Measurements from ENCODE around the gene EXOC4. TPM values are rescaled to one million over a fixed set of nuclear protein-coding genes. Genes with fewer than 3 reads are reported as not detected.

Gene EXOC4
- total and polyA plus RNA-seq, 2 donors (not counting 3 experiments of a cell fraction or from before 2014, with no cell fraction given): 20.3 to 73.1 TPM

GRCh38 chr7:133846203-133846945, 593.5 kb downstream of the EXOC4 start:
- POLR2A ChIA-PET: no interaction called here
- dilution Hi-C loops (cut with MboI; ENCODE audit: extremely low pct_ligation_motif_present, low sequenced_read_pairs): no loop called here
- CTCF ChIA-PET: interaction anchor here (0.8 kb wide), 1 partner anchor 9 kb away, joined by 3 read pairs; no protein-coding TSS in a partner anchor
- Histone ChIP-seq H3K4me3 (replicated peaks in 1 of 3; ENCODE audit: insufficient read depth in 1 of 3, low read depth in 1 of 3, low read length in 3 of 3) (no peak overlapping the region), H3K4me2 (ENCODE audit: insufficient read depth, low read length) (no peak overlapping the region), H4K20me1 (replicated peaks; ENCODE audit: control insufficient read depth, extremely low read depth, insufficient read depth, low read length) (no peaks in the 10 kb centered on the region), H3K36me3 (ENCODE audit: control insufficient read depth in 2 of 2, extremely low read depth in 1 of 2, insufficient read depth in 2 of 2, low read length in 2 of 2) (no peaks in the 10 kb centered on the region), H3K79me2 (ENCODE audit: control insufficient read depth, insufficient read depth, low read length) (no peaks in the 10 kb centered on the region), H3K9me1 (replicated peaks; ENCODE audit: control insufficient read depth, extremely low read depth, insufficient read depth, low read length) (no peaks in the 10 kb centered on the region), H3K27ac (ENCODE audit: insufficient read depth, low read depth, low read length) (no peak overlapping the region), H3K9me3 (replicated peaks; ENCODE audit: control insufficient read depth, insufficient read depth, low read length) (no peaks in the 10 kb centered on the region), H3K27me3 (ENCODE audit: control insufficient read depth in 2 of 2, insufficient read depth in 2 of 2, low read length in 2 of 2) (no peaks in the 10 kb centered on the region), H3K9ac (replicated peaks; ENCODE audit: extremely low read depth, insufficient read depth, low read length) (no peak overlapping the region), H3K4me1 (ENCODE audit: control insufficient read depth, extremely low read depth, insufficient read depth, low read length) (peaks cover 10% of the 10 kb centered on the region), H2AFZ (ENCODE audit: low read depth, low read length) (no peak overlapping the region)
- no peak for TF ChIP-seq FOS (IDR thresholded peaks at IDR 0.05; ENCODE audit: borderline replicate concordance, insufficient read depth, low read length)
- TF ChIP-seq MAX (IDR thresholded peaks at IDR 0.05; ENCODE audit: insufficient read depth, insufficient read length): no peak
- no peak for TF ChIP-seq POLR2A (IDR thresholded peaks at IDR 0.05; ENCODE audit: low read depth, low read length)
- no peak for TF ChIP-seq EZH2 (IDR thresholded peaks at IDR 0.05; ENCODE audit: borderline replicate concordance, low read depth, low read length, severe bottlenecking)
- TF ChIP-seq GATA2 (IDR thresholded peaks at IDR 0.05; ENCODE audit: insufficient read depth, insufficient read length, low read depth, low read length): no peak
- no peak for TF ChIP-seq MYC (IDR thresholded peaks at IDR 0.05; ENCODE audit: low read depth, low read length)
- TF ChIP-seq JUN (IDR thresholded peaks at IDR 0.05; ENCODE audit: borderline replicate concordance, insufficient read depth, insufficient read length, low read depth): no peak
- TF ChIP-seq CTCF (IDR thresholded peaks at IDR 0.05; ENCODE audit: extremely low read depth in 1 of 2, insufficient read depth in 1 of 2, low read depth in 1 of 2, low read length in 2 of 2): no peak
- no peak for TF ChIP-seq POLR2AphosphoS5 (IDR thresholded peaks at IDR 0.05; ENCODE audit: insufficient read depth, low read depth, low read length)
- FAIRE-seq (no peak), DNase-seq (ENCODE audit: low read depth, low spot score) (no peak)
- intact Hi-C loops (cut with micrococcal nuclease): no loop called here
- no TSS peak for BruUV-seq (replicated peaks)
